Measurements from ENCODE around the gene NEU1.

NEU1 gene

GRCh38 chr6:31884528-31885035, 22.0 kb upstream of the NEU1 start:
- Mint-ChIP-seq H3K4me3 (no peak overlapping the region), H3K27ac (no peak overlapping the region), H3K9me3 (no peaks in the 10 kb centered on the region), H3K27me3 (ENCODE audit: low read depth) (no peaks in the 10 kb centered on the region), H3K4me1 (ENCODE audit: low read depth) (peaks cover 1% of the 10 kb centered on the region), H3K36me3 (ENCODE audit: low read depth) (peaks cover 48% of the 10 kb centered on the region)
- no peak for DNase-seq (ENCODE audit: low spot score)

GRCh38 chr6:31883676-31884075, 21.1 kb upstream of the NEU1 start:
- Mint-ChIP-seq H3K4me1 (ENCODE audit: low read depth) (peaks cover 1% of the 10 kb centered on the region), H3K27ac (no peak overlapping the region), H3K4me3 (no peak overlapping the region), H3K27me3 (ENCODE audit: low read depth) (no peaks in the 10 kb centered on the region), H3K36me3 (ENCODE audit: low read depth) (peaks cover 47% of the 10 kb centered on the region), H3K9me3 (no peaks in the 10 kb centered on the region)
- DNase-seq (ENCODE audit: low spot score), result no peak

DNA sequence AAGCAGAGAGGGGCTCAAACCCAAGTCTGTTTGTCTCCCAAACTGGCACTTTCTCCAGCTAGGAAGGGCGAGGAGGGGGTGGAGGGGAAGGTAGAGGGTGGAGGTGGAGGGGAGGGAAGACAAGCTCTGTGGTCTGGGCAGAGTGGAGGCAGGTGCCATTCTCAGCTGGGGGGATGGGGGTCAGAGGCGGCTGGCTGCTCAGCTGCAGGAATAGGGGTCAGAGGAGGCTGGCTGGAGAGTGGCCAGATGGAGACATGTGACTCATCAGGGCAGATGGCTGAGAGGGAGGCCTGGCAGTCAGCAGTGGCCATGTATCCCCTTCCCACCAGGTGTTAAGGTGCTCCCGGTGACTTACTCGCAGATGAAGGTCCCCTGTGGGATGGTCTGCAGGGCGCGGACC, 19.7 kb upstream of the NEU1 start:
- Mint-ChIP-seq H3K27ac (no peak overlapping the region), H3K27me3 (ENCODE audit: low read depth) (no peaks in the 10 kb centered on the region), H3K36me3 (ENCODE audit: low read depth) (peaks cover 44% of the 10 kb centered on the region), H3K9me3 (no peaks in the 10 kb centered on the region), H3K4me3 (no peak overlapping the region), H3K4me1 (ENCODE audit: low read depth) (peaks cover 1% of the 10 kb centered on the region)
- DNase-seq (ENCODE audit: low spot score), result no peak

DNA sequence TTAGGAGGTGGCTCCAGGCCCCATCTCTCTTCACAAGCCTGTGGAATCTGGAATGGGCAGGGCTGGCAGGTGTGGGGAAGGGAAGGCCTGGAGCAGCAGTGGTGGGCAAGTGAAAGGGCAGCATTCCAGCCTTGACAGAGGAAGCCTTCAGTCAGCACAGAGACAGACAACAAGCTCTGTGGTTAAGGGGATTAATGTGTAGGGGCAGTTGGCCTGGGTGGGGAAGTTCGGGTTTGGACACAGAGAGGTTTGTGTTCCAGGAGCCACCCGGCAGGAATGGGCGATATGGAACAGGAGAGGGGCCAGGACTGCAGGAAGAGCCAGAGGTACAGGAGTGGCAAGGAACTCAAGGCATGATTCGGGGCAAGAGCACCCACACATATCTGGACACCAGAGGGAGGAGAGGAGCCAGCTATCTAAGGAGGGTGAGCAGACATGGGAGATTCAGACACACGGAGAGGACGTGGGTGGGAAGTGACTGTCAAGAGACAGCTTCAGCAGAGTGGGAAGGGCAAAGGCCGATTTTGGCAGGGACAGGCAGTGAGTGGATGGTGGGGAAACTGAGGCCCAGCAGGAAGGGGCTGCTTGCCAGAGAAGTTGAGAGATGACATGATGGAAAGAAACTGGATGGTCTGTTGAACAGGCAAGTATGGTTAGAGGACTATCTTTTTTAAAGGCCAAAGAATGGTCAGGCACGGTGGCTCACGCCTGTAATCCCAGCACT, 18.7 kb upstream of the NEU1 start:
- Mint-ChIP-seq H3K36me3 (ENCODE audit: low read depth) (peaks cover 39% of the 10 kb centered on the region), H3K4me3 (no peak overlapping the region), H3K4me1 (ENCODE audit: low read depth) (peaks cover 1% of the 10 kb centered on the region), H3K27ac (no peak overlapping the region), H3K9me3 (no peaks in the 10 kb centered on the region), H3K27me3 (ENCODE audit: low read depth) (no peaks in the 10 kb centered on the region)
- DNase-seq (ENCODE audit: low spot score), result no peak

- H3K4me1 Mint-ChIP-seq (ENCODE audit: low read depth), result peaks cover 1% of the 10 kb centered on the region
- no peak overlapping the region for H3K27ac Mint-ChIP-seq
- peaks cover 33% of the 10 kb centered on the region for H3K36me3 Mint-ChIP-seq (ENCODE audit: low read depth)
- H3K4me3 Mint-ChIP-seq, result no peak overlapping the region
- no peaks in the 10 kb centered on the region for H3K27me3 Mint-ChIP-seq (ENCODE audit: low read depth)
- DNase-seq (ENCODE audit: low spot score), result no peak
- H3K9me3 Mint-ChIP-seq, result no peaks in the 10 kb centered on the region
Observed at GRCh38 chr6:31880616-31881015, 18.0 kb upstream of the NEU1 start.

GRCh38 chr6:31879901-31880300, 17.3 kb upstream of the NEU1 start:
- Mint-ChIP-seq H3K4me1 (ENCODE audit: low read depth) (peaks cover 1% of the 10 kb centered on the region), H3K4me3 (no peak overlapping the region), H3K36me3 (ENCODE audit: low read depth) (peaks cover 30% of the 10 kb centered on the region), H3K27me3 (ENCODE audit: low read depth) (no peaks in the 10 kb centered on the region), H3K27ac (no peak overlapping the region), H3K9me3 (no peaks in the 10 kb centered on the region)
- DNase-seq (ENCODE audit: low spot score), result no peak

DNA sequence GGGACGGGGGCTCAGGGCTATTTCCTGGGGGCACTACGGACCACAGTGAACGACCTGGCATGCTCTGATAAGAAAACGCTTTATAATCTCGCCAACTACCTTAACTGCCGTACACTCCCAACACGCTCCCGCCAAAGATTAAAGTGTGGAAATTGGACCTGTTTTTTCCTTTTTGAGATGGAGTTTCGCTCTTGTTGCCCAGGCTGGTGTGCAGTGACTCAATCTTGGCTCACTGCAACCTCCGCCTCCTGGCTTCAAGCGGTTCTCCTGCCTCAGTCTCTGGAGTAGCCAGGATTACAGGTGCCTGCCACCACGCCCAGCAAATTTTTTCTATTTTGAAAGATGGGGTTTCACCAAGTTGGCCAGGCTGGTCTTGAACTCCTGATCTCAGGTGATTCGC, 16.5 kb upstream of the NEU1 start:
- Mint-ChIP-seq H3K9me3 (no peaks in the 10 kb centered on the region), H3K4me1 (ENCODE audit: low read depth) (peaks cover 1% of the 10 kb centered on the region), H3K27ac (no peak overlapping the region), H3K4me3 (no peak overlapping the region), H3K36me3 (ENCODE audit: low read depth) (peaks cover 29% of the 10 kb centered on the region), H3K27me3 (ENCODE audit: low read depth) (no peaks in the 10 kb centered on the region)
- DNase-seq (ENCODE audit: low spot score), result no peak

GRCh38 chr6:31878726-31879125, 16.1 kb upstream of the NEU1 start, which contains the start of gene SLC44A4:
TSS of gene SLC44A4 (minus strand) at chr6:31878997. CDS start at chr6:31878980, 17 bp downstream.
- DNase-seq (ENCODE audit: low spot score), result no peak
- H3K36me3 Mint-ChIP-seq (ENCODE audit: low read depth), result peaks cover 24% of the 10 kb centered on the region
- no peaks in the 10 kb centered on the region for H3K9me3 Mint-ChIP-seq
- H3K27ac Mint-ChIP-seq, result no peak within 1 kb of the TSS
- H3K4me1 Mint-ChIP-seq (ENCODE audit: low read depth), result peaks cover 1% of the 10 kb centered on the region
- H3K27me3 Mint-ChIP-seq (ENCODE audit: low read depth), result no peaks in the 10 kb centered on the region
- H3K4me3 Mint-ChIP-seq, result no peak within 1 kb of the TSS

DNA sequence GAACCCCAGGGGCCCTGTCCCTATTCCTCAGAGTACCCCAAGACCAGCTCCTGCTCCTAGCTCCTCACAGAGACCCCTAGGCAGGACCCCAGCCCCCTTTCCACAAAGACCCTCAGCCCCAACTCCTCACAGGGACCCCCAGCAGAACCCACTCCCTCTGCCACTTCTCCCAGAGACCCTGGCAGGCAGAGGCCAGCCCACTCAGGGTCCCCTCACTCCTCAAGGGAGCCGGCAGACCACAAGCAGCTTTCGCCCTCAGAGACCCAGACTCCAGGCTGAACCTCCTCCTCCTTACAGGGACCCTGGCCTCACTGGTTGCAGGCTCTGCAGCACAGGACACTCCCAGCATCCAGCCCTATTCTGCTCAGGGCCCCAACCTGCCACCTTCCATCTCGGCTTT, 15.6 kb upstream of the NEU1 start:
- Mint-ChIP-seq H3K9me3 (no peaks in the 10 kb centered on the region), H3K4me1 (ENCODE audit: low read depth) (peaks cover 1% of the 10 kb centered on the region), H3K27me3 (ENCODE audit: low read depth) (no peaks in the 10 kb centered on the region), H3K36me3 (ENCODE audit: low read depth) (peaks cover 22% of the 10 kb centered on the region), H3K27ac (no peak overlapping the region), H3K4me3 (no peak overlapping the region)
- DNase-seq (ENCODE audit: low spot score), result no peak

DNA sequence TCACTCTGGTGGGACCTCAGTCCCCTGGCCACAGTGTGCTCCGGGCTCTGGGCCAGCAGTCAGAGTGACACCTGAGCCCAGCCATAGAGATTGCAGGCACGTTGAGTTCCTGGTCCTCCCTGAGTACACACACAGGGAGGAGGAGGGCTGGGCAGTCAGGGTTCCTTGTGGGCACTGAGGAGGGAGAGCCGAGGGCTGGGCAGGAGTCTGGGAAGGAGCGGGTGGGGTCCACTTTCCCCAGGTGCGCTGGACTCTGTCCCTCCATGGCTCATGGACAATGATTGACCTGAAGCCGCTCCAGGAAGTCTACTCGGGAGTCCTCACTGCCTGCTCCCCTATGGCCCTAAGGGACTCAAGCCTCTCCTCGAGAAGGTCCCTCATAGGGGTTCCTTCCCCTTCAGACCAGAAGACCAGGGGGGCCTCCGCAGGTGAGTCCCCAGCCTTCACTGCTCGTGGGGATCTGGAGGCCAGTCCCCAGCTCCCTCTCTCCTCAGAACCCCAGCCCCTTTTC, 15.1 kb upstream of the NEU1 start:
- Mint-ChIP-seq H3K27ac (no peak overlapping the region), H3K36me3 (ENCODE audit: low read depth) (peaks cover 22% of the 10 kb centered on the region), H3K4me3 (no peak overlapping the region), H3K9me3 (no peaks in the 10 kb centered on the region), H3K27me3 (ENCODE audit: low read depth) (no peaks in the 10 kb centered on the region), H3K4me1 (ENCODE audit: low read depth) (peaks cover 1% of the 10 kb centered on the region)
- no peak for DNase-seq (ENCODE audit: low spot score)

- DNase-seq (ENCODE audit: low spot score), result no peak
- H3K36me3 Mint-ChIP-seq (ENCODE audit: low read depth), result peaks cover 19% of the 10 kb centered on the region
- no peak overlapping the region for H3K27ac Mint-ChIP-seq
- H3K9me3 Mint-ChIP-seq, result no peaks in the 10 kb centered on the region
- no peak overlapping the region for H3K4me3 Mint-ChIP-seq
- peaks cover 1% of the 10 kb centered on the region for H3K4me1 Mint-ChIP-seq (ENCODE audit: low read depth)
- no peaks in the 10 kb centered on the region for H3K27me3 Mint-ChIP-seq (ENCODE audit: low read depth)
Observed at GRCh38 chr6:31877125-31877650, 14.6 kb upstream of the NEU1 start.

DNA sequence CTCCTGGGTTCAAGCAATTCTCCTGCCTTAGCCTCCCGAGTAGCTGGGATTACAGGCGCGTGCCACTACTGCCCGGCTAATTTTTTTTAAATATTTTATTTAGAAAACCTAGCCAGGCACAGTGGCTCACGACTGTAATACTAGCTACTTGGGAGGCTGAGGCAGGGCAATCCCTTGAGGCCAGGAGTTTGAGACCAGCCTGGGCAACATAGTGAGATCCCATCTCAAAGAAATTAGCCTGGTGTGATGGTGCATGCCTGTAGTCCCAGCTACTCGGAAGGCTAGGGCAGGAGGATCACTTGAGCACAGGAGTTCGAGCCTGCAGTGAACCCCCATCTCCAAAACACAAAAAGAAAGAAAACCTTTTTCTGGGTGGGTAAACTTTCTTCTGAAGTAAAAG, 13.7 kb upstream of the NEU1 start:
- H3K4me1 Mint-ChIP-seq (ENCODE audit: low read depth), result peaks cover 1% of the 10 kb centered on the region

DNA sequence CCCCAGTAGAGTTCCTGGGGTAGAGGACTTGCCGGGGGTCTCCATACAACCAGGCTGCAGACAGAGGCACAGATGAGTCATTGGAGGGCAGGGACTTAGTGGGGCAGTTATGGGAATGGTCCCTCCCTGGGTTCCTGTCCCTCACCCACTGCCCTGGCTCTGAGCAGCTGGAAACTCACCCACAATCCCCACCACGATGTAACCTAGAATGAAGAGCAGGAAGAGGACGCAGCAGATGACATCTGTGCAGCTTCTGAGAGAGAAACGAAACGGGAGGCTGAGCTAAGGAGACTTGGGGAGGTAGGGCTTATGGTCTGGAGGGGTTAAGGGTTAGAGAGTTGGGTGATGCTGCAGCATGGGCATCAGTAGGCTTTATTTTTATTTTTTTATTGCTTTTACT, 13.3 kb upstream of the NEU1 start:
- no peak overlapping the region for H3K27ac Mint-ChIP-seq

More for the DNA sequence above, 13.7 kb upstream of the NEU1 start:
- Mint-ChIP-seq H3K36me3 (ENCODE audit: low read depth) (peaks cover 15% of the 10 kb centered on the region), H3K9me3 (no peaks in the 10 kb centered on the region), H3K4me3 (no peak overlapping the region), H3K27ac (no peak overlapping the region), H3K27me3 (ENCODE audit: low read depth) (peaks cover 3% of the 10 kb centered on the region)
- DNase-seq (ENCODE audit: low spot score), result no peak

GRCh38 chr6:31874836-31875572, 12.4 kb upstream of the NEU1 start:
- DNase-seq (ENCODE audit: low spot score), result no peak
- Mint-ChIP-seq H3K36me3 (ENCODE audit: low read depth) (peaks cover 5% of the 10 kb centered on the region), H3K4me1 (ENCODE audit: low read depth) (peaks cover 6% of the 10 kb centered on the region), H3K27me3 (ENCODE audit: low read depth) (peaks cover 3% of the 10 kb centered on the region), H3K4me3 (no peak overlapping the region), H3K9me3 (no peaks in the 10 kb centered on the region), H3K27ac (no peak overlapping the region)

More for the DNA sequence above, 13.3 kb upstream of the NEU1 start:
- peaks cover 6% of the 10 kb centered on the region for H3K4me1 Mint-ChIP-seq (ENCODE audit: low read depth)
- DNase-seq (ENCODE audit: low spot score), result no peak
- H3K4me3 Mint-ChIP-seq, result no peak overlapping the region
- peaks cover 3% of the 10 kb centered on the region for H3K27me3 Mint-ChIP-seq (ENCODE audit: low read depth)
- H3K36me3 Mint-ChIP-seq (ENCODE audit: low read depth), result peaks cover 10% of the 10 kb centered on the region
- no peaks in the 10 kb centered on the region for H3K9me3 Mint-ChIP-seq

All from T-helper 2 cell treated with Interferon-gamma antibody and Interleukin-4, amounts not matched to agents 5 μg/mL and 100 μg/mL, for 36 hours (primary cell).